Keratinocyte (primary cell): ENCODE data around the gene FRMD1.

Source experiments
- CTCF ChIP-seq, 3 experiments: IDR thresholded peaks in 1 of 3; conservative IDR thresholded peaks in 1 of 3; optimal IDR thresholded peaks in 1 of 3; 2 replicates in 2 of 3; 3 replicates in 1 of 3; pipeline versions ENCODE3 to v1.5.1; 2011; ENCODE audit warnings: low read length in 3 of 3, mild to moderate bottlenecking in 3 of 3, moderate library complexity in 2 of 3, control low read depth in 1 of 3, inconsistent platforms in 1 of 3; ENCODE audit not compliant: insufficient read depth in 2 of 3; ENCODE audit errors: extremely low read depth in 1 of 3
- EZH2 ChIP-seq: IDR thresholded peaks from one replicate; pipeline ENCODE4 v1.6.1; 2012; ENCODE audit warnings: inconsistent platforms, mild to moderate bottlenecking, low read length, moderate library complexity

DNA sequence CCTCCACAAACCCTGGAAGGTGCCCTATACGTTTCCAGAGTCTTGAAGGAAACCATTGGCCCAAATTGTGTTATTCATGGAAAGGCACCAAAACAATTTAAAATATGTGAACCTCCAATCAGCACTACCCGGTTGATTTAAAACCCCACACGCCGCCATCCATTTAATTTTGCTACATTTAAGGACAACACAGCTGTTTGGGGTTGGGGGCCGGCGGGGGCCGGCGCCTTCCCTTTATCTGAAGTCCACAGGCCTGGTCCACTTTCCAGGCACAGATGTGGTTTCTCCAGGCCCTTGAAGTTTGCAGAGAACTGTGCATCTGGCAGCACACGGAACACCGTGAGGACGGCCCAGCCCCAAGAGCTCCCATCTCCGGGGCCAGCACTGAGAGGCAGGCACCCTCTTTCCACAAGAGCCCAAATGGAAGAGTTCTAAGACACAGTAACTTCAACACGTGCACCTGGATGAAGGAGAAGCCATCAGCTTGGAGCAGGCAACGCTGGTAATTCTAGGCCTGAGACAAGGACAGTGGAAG lies 16.8 kb upstream of the FRMD1 start:
- TF ChIP-seq CTCF (optimal IDR thresholded peaks at IDR 0.05 in 1 of 3, IDR thresholded peaks at IDR 0.05 in 1 of 3, conservative IDR thresholded peaks at IDR 0.05 in 1 of 3; ENCODE audit: extremely low read depth in 1 of 3, insufficient read depth in 2 of 3, low read length in 3 of 3) (no peak), EZH2 (no peak)
